Stomach (tissue), 4 donors: ENCODE data around the gene WNT9A.

ENCODE experiments used
- EP300 ChIP-seq: sonication (generic); formaldehyde crosslinking; IDR thresholded peaks from one replicate; pipeline ENCODE4 v1.6.1; 2017; ENCODE audit warnings: antibody characterized with exemption
- POLR2A ChIP-seq, 4 donors: fragments of 450-650 bp; IDR thresholded peaks; one replicate each; pipeline ENCODE4 v1.6.1; 2016; ENCODE audit warnings: antibody characterized with exemption in 4 of 4, control low read depth in 2 of 4, mild to moderate bottlenecking in 1 of 4, moderate library complexity in 1 of 4
- POLR2AphosphoS5 ChIP-seq, 3 donors: sonication (generic); formaldehyde crosslinking; IDR thresholded peaks; one replicate each; pipeline ENCODE4 v1.6.1; 2016; ENCODE audit warnings: antibody characterized with exemption in 3 of 3
- TF ChIP-seq, protein P1 (sequence below), 7 experiments: fragments of 450-650 bp in 4 of 7; fragments of 200-600 bp in 3 of 7; sonication (generic) in 3 of 7; IDR thresholded peaks; one replicate each; pipeline ENCODE4 v1.5.1; 2016 to 2019; ENCODE audit warnings: antibody characterized with exemption in 7 of 7, control low read depth in 2 of 7, mild to moderate bottlenecking in 1 of 7

- TF ChIP-seq, protein P1, sequence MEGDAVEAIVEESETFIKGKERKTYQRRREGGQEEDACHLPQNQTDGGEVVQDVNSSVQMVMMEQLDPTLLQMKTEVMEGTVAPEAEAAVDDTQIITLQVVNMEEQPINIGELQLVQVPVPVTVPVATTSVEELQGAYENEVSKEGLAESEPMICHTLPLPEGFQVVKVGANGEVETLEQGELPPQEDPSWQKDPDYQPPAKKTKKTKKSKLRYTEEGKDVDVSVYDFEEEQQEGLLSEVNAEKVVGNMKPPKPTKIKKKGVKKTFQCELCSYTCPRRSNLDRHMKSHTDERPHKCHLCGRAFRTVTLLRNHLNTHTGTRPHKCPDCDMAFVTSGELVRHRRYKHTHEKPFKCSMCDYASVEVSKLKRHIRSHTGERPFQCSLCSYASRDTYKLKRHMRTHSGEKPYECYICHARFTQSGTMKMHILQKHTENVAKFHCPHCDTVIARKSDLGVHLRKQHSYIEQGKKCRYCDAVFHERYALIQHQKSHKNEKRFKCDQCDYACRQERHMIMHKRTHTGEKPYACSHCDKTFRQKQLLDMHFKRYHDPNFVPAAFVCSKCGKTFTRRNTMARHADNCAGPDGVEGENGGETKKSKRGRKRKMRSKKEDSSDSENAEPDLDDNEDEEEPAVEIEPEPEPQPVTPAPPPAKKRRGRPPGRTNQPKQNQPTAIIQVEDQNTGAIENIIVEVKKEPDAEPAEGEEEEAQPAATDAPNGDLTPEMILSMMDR (IDR thresholded peaks at IDR 0.05): peak in 1 of 7 experiments; percentile 65
- TF ChIP-seq POLR2A (IDR thresholded peaks at IDR 0.05) (no peak), POLR2AphosphoS5 (IDR thresholded peaks at IDR 0.05) (peak in 2 of 3 donors; percentile 45 to 52), EP300 (peak; percentile 16)
Measured at GRCh38 chr1:227945891-227946623, 1.7 kb downstream of the WNT9A start.
